Liver (tissue), 9 donors: ENCODE data around the gene KRTAP2-2. TPM values are rescaled to one million over a fixed set of nuclear protein-coding genes. Genes with fewer than 3 reads are reported as not detected.

ENCODE experiments used
- DNase-seq: peaks from one replicate; pipeline ENCODE4 v3.0.0-alpha.2; 2017; ENCODE audit warnings: low spot score
- H3K27ac ChIP-seq, 2 donors: one replicate each; pipeline ENCODE4 v1.7.0; 2013; ENCODE audit warnings: inconsistent platforms in 2 of 2, low read length in 2 of 2, control low read depth in 1 of 2, low read depth in 1 of 2, mild to moderate bottlenecking in 1 of 2
- H3K27me3 ChIP-seq, 4 donors: one replicate each; pipeline versions ENCODE4 v1.6.1 to v1.7.0; 2013; ENCODE audit warnings: low read length in 3 of 4, inconsistent platforms in 1 of 4, mild to moderate bottlenecking in 1 of 4, moderate library complexity in 1 of 4; ENCODE audit not compliant: control insufficient read depth in 4 of 4, insufficient read depth in 4 of 4
- H3K36me3 ChIP-seq, 4 donors: one replicate each; pipeline versions ENCODE4 v1.6.1 to v1.7.0; 2013; ENCODE audit warnings: low read length in 3 of 4, mild to moderate bottlenecking in 3 of 4, low read depth in 1 of 4, moderate library complexity in 1 of 4; ENCODE audit not compliant: control insufficient read depth in 4 of 4, insufficient read depth in 3 of 4
- H3K4me1 ChIP-seq, 4 donors: one replicate each; pipeline versions ENCODE4 v1.6.1 to v1.7.0; 2013; ENCODE audit warnings: low read length in 3 of 4, mild to moderate bottlenecking in 3 of 4, moderate library complexity in 1 of 4; ENCODE audit not compliant: control insufficient read depth in 4 of 4, insufficient read depth in 4 of 4
- H3K4me3 ChIP-seq, 3 donors: one replicate each; pipeline versions ENCODE4 v1.6.1 to v1.7.0; 2013; ENCODE audit warnings: low read length in 3 of 3, control low read depth in 1 of 3, low read depth in 1 of 3, mild to moderate bottlenecking in 1 of 3
- H3K9ac ChIP-seq, 2 donors: one replicate each; pipeline ENCODE4 v1.7.0; 2013; ENCODE audit warnings: low read length in 2 of 2, mild to moderate bottlenecking in 2 of 2, moderate library complexity in 2 of 2, control low read depth in 1 of 2, low read depth in 1 of 2
- H3K9me3 ChIP-seq, 4 donors: one replicate each; pipeline versions ENCODE4 v1.6.1 to v1.7.0; 2013; ENCODE audit warnings: low read length in 3 of 4; ENCODE audit not compliant: control insufficient read depth in 4 of 4
- EGR1 ChIP-seq, 2 donors: IDR thresholded peaks; 2 replicates each; pipeline ENCODE4 v1.6.1; 2016 to 2018; ENCODE audit warnings: antibody characterized with exemption in 2 of 2, low read depth in 2 of 2
- FOXA2 ChIP-seq: IDR thresholded peaks from 2 replicates; pipeline ENCODE4 v1.6.1; 2016; ENCODE audit warnings: antibody characterized with exemption
- GABPA ChIP-seq, 2 donors: IDR thresholded peaks in 1 of 2; conservative IDR thresholded peaks in 1 of 2; 2 replicates each; pipeline ENCODE4 v1.6.1; 2016; ENCODE audit warnings: antibody characterized with exemption in 2 of 2, mild to moderate bottlenecking in 1 of 2, moderate library complexity in 1 of 2
- HNF4G ChIP-seq: IDR thresholded peaks from 2 replicates; pipeline ENCODE4 v1.6.1; 2016; ENCODE audit warnings: antibody characterized with exemption
- JUND ChIP-seq, 2 donors: IDR thresholded peaks; 2 replicates each; pipeline ENCODE4 v1.6.1; 2016; ENCODE audit warnings: antibody characterized with exemption in 2 of 2
- MAX ChIP-seq: IDR thresholded peaks from 2 replicates; pipeline ENCODE4 v1.6.1; 2016; ENCODE audit warnings: antibody characterized with exemption
- REST ChIP-seq: IDR thresholded peaks from 2 replicates; pipeline ENCODE4 v1.6.1; 2016; ENCODE audit warnings: antibody characterized with exemption, mild to moderate bottlenecking
- RXRA ChIP-seq, 2 donors: IDR thresholded peaks; 2 replicates each; pipeline ENCODE4 v1.6.1; 2017 to 2018; ENCODE audit warnings: antibody characterized with exemption in 2 of 2, mild to moderate bottlenecking in 1 of 2
- SP1 ChIP-seq: IDR thresholded peaks from 2 replicates; pipeline ENCODE4 v1.6.1; 2018; ENCODE audit warnings: antibody characterized with exemption, mild to moderate bottlenecking
- TAF1 ChIP-seq: conservative IDR thresholded peaks from 2 replicates; pipeline ENCODE4 v1.6.1; 2016; ENCODE audit warnings: antibody characterized with exemption, mild to moderate bottlenecking
- YY1 ChIP-seq: IDR thresholded peaks from 2 replicates; pipeline ENCODE4 v1.6.1; 2016; ENCODE audit warnings: antibody characterized with exemption, mild to moderate bottlenecking
- ZBTB33 ChIP-seq: IDR thresholded peaks from 2 replicates; pipeline ENCODE4 v1.6.1; 2016; ENCODE audit warnings: antibody characterized with exemption
- WGBS: extraction: QIAGEN DNeasy Blood & Tissue Kit; methylation state at CpG from one replicate; pipeline ENCODE4 v1.1.7; 2013; 5-methylcytosine and 5-hydroxymethylcytosine counted together
- polyA plus RNA-seq, 2 donors: library from polyadenylated mRNA; stranded (reverse) in 1 of 2; unstranded in 1 of 2; fragments of 200-250 nt in 1 of 2; fragments of >200 nt in 1 of 2; fragmentation: Nextera tagmentation in 1 of 2; extraction: Ambion mirVana in 1 of 2; gene quantifications; one replicate each; pipeline versions ENCODE4 v1.2.1 to v1.2.3, GENCODE V29; 2013 to 2015
- total RNA-seq, 2 donors: library from RNA; depleted of rRNA; stranded (reverse); fragments of >200 nt; gene quantifications; one replicate each; pipeline ENCODE4 v1.2.3, GENCODE V29; 2014
- donor health status: healthy.
- donor health status: healthy.
- donor health status: healthy.
- donor health status: healthy.
- donor health status: healthy.

Gene KRTAP2-2
- total and polyA plus RNA-seq, 4 donors, result not detected

GRCh38 chr17:41052566-41052965 is 2.5 kb downstream of the KRTAP2-2 start (continued):
- TF ChIP-seq ZBTB33 (no peak), EGR1 (IDR thresholded peaks at IDR 0.05; ENCODE audit: low read depth in 2 of 2) (no peak)

- DNase-seq, result no peak
Measured at GRCh38 chr17:41049110-41049509, 5.9 kb downstream of the KRTAP2-2 start.

More at GRCh38 chr17:41049110-41049509, 5.9 kb downstream of the KRTAP2-2 start:
- H3K4me1 ChIP-seq, result no peaks in the 10 kb centered on the region
- no peak overlapping the region for H3K27ac ChIP-seq
- no peaks in the 10 kb centered on the region for H3K36me3 ChIP-seq
- H3K27me3 ChIP-seq, result peaks cover 0 to 3% (median 0%) of the 10 kb centered on the region in 4 donors
- TF ChIP-seq FOXA2 (no peak), YY1 (no peak), RXRA (IDR thresholded peaks at IDR 0.05) (no peak), TAF1 (no peak), HNF4G (no peak), GABPA (IDR thresholded peaks at IDR 0.05 in 1 of 2, conservative IDR thresholded peaks at IDR 0.05 in 1 of 2) (no peak), JUND (IDR thresholded peaks at IDR 0.05) (no peak), SP1 (no peak), EGR1 (IDR thresholded peaks at IDR 0.05; ENCODE audit: low read depth in 2 of 2) (no peak), ZBTB33 (no peak), REST (no peak), MAX (no peak)
- H3K9ac ChIP-seq, result no peak overlapping the region
- WGBS, result 55% methylated on average over 2 of the region's 2 CpGs
- H3K9me3 ChIP-seq, result no peaks in the 10 kb centered on the region
- H3K4me3 ChIP-seq, result no peak overlapping the region
